ENCODE measurements around the gene TMEM245. TPM values are rescaled to one million over a fixed set of nuclear protein-coding genes. Genes with fewer than 3 reads are reported as not detected.

TMEM245 gene
- total and polyA plus RNA-seq, 2 donors (not counting 1 experiment from before 2014, with no cell fraction given), result 48.2 to 48.8 TPM

DNA sequence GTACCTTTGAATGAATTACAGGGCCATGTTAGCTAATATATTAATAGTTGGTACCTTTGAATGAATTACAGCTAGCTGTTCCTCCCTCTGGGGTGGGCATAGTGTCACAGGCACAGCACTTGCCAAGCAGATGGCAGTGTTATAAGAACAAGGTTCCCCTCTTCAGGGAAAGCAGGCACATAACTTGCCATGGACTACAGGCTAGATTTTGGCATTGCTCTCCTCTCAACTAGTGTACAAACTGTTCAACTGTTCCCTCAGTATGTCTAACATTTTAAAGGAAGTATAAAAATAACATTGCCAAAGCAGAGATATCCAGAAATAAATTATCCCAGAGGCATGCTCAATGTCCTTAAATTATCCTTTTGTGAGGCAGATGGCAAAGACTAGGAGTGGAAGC is 151.8 kb downstream of the TMEM245 start:
- Histone ChIP-seq H3K4me1 (ENCODE audit: control insufficient read depth, extremely low read depth, insufficient read depth, low read length) (peaks cover 2% of the 10 kb centered on the region), H3K9ac (ENCODE audit: insufficient read depth, low read length) (no peak overlapping the region)
- TF ChIP-seq, protein P1, sequence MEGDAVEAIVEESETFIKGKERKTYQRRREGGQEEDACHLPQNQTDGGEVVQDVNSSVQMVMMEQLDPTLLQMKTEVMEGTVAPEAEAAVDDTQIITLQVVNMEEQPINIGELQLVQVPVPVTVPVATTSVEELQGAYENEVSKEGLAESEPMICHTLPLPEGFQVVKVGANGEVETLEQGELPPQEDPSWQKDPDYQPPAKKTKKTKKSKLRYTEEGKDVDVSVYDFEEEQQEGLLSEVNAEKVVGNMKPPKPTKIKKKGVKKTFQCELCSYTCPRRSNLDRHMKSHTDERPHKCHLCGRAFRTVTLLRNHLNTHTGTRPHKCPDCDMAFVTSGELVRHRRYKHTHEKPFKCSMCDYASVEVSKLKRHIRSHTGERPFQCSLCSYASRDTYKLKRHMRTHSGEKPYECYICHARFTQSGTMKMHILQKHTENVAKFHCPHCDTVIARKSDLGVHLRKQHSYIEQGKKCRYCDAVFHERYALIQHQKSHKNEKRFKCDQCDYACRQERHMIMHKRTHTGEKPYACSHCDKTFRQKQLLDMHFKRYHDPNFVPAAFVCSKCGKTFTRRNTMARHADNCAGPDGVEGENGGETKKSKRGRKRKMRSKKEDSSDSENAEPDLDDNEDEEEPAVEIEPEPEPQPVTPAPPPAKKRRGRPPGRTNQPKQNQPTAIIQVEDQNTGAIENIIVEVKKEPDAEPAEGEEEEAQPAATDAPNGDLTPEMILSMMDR (conservative IDR thresholded peaks at IDR 0.05 in 1 of 2, IDR thresholded peaks at IDR 0.05 in 1 of 2; ENCODE audit: low read depth in 1 of 2, low read length in 2 of 2), result no peak
- TF ChIP-seq EZH2 (IDR thresholded peaks at IDR 0.05; ENCODE audit: low read length, missing control alignments), result no peak

More for the DNA sequence above, 151.8 kb downstream of the TMEM245 start:
- Histone ChIP-seq H2AFZ (ENCODE audit: low read length) (no peak overlapping the region), H3K27me3 (ENCODE audit: control insufficient read depth, insufficient read depth, low read length) (no peaks in the 10 kb centered on the region), H3K9me3 (ENCODE audit: control insufficient read depth, insufficient read depth, low read depth, low read length) (no peaks in the 10 kb centered on the region), H4K20me1 (ENCODE audit: control insufficient read depth, extremely low read depth, insufficient read depth, low read length) (no peaks in the 10 kb centered on the region), H3K79me2 (ENCODE audit: control insufficient read depth, insufficient read depth, low read length) (no peaks in the 10 kb centered on the region), H3K36me3 (ENCODE audit: control insufficient read depth, insufficient read depth, low read length) (peaks cover 9% of the 10 kb centered on the region), H3K4me2 (ENCODE audit: extremely low read depth, insufficient read depth, low read length) (no peak overlapping the region), H3K4me3 (replicated peaks in 1 of 4; ENCODE audit: control extremely low read depth in 1 of 4, insufficient read depth in 1 of 4, low read depth in 3 of 4, low read length in 4 of 4) (no peak overlapping the region), H3K27ac (ENCODE audit: insufficient read depth, low read length) (no peak overlapping the region)
- DNase-seq (ENCODE audit: low read depth in 2 of 2), result no peak

Other genes starting within 250 kb of the TMEM245 start
- gene ELP1, start 185.8 kb downstream of the TMEM245 start, total RNA-seq, result 32.9 and 41.9 TPM in 2 replicates
- gene ELP1, start 185.8 kb downstream of the TMEM245 start, polyA plus RNA-seq, result 18.7 and 21.7 TPM in 2 replicates
- gene ABITRAM, start 185.5 kb downstream of the TMEM245 start, total RNA-seq, result 4.9 and 8.8 TPM in 2 replicates
- 17.6 and 24.8 TPM in 2 replicates for gene ABITRAM, start 185.5 kb downstream of the TMEM245 start, polyA plus RNA-seq
- 68.4 and 80.6 TPM in 2 replicates for gene CTNNAL1, start 106.4 kb downstream of the TMEM245 start, total RNA-seq
- 95.2 and 110 TPM in 2 replicates for gene CTNNAL1, start 106.4 kb downstream of the TMEM245 start, polyA plus RNA-seq
- 0.17 and 0.26 TPM in 2 replicates for gene FRRS1L, start 47.3 kb upstream of the TMEM245 start, total RNA-seq
- 0.08 and 0.15 TPM in 2 replicates for gene FRRS1L, start 47.3 kb upstream of the TMEM245 start, polyA plus RNA-seq
- 1.5 and 2.8 TPM in 2 replicates for gene EPB41L4B, start 201.1 kb upstream of the TMEM245 start, total RNA-seq
- gene EPB41L4B, start 201.1 kb upstream of the TMEM245 start, polyA plus RNA-seq, result 0.56 and 1.7 TPM in 2 replicates